Prostate gland (tissue), 2 donors: ENCODE data around the gene PAK1. TPM values are rescaled to one million over a fixed set of nuclear protein-coding genes. Genes with fewer than 3 reads are reported as not detected.
"Not testable (repeated sequence)": the region's sequence is repeated elsewhere in the genome, so short reads cannot be mapped to it uniquely, and the experiment has no call there.

Source experiments
- DNase-seq: peaks from one replicate; pipeline ENCODE4 v3.0.0-alpha.2; 2019; ENCODE audit warnings: low spot score
- H3K27ac ChIP-seq, 2 donors: fragments of 200-600 bp; sonication (generic); 2 replicates each; pipeline ENCODE4 v1.5.1; 2017 to 2019
- H3K27me3 ChIP-seq: fragments of 200-600 bp; sonication (generic); replicated peaks from 2 replicates; pipeline ENCODE4 v1.5.1; 2019; ENCODE audit not compliant: insufficient read depth
- H3K36me3 ChIP-seq, 2 donors: fragments of 200-600 bp; sonication (generic); 1 replicate in 1 of 2; 2 replicates in 1 of 2; pipeline versions ENCODE4 v1.5.1 to v1.8.1; 2017 to 2019
- H3K4me1 ChIP-seq: fragments of 200-600 bp; sonication (generic); replicated peaks from 2 replicates; pipeline ENCODE4 v1.5.1; 2019
- H3K4me3 ChIP-seq, 2 donors: fragments of 200-600 bp; sonication (generic); 2 replicates each; pipeline ENCODE4 v1.5.1; 2017 to 2019
- H3K9me3 ChIP-seq: fragments of 200-600 bp; sonication (generic); 2 replicates; pipeline ENCODE4 v1.5.1; 2017
- CTCF ChIP-seq, 4 experiments: fragments of 200-600 bp in 2 of 4; fragments of 450-650 bp in 2 of 4; sonication (generic) in 2 of 4; IDR thresholded peaks; 1 replicate in 3 of 4; 2 replicates in 1 of 4; pipeline ENCODE4 v1.5.1; 2016 to 2019; ENCODE audit warnings: antibody characterized with exemption in 4 of 4, mild to moderate bottlenecking in 2 of 4, moderate library complexity in 2 of 4
- POLR2A ChIP-seq: fragments of 450-650 bp; IDR thresholded peaks from one replicate; pipeline ENCODE4 v1.6.1; 2016; ENCODE audit warnings: antibody characterized with exemption, mild to moderate bottlenecking
- POLR2AphosphoS5 ChIP-seq: sonication (generic); formaldehyde crosslinking; IDR thresholded peaks from one replicate; pipeline ENCODE4 v1.6.1; 2017; ENCODE audit warnings: antibody characterized with exemption
- WGBS: methylation state at CpG from one replicate; pipeline ENCODE4 v1.1.5; 2018; 5-methylcytosine and 5-hydroxymethylcytosine counted together
- intact Hi-C: fragments of 100-400 bp; cut with DNase I; formaldehyde crosslinking; loops from one replicate; pipeline ENCODE4 v1.14.2; 2022
- total RNA-seq, 2 donors: library from RNA; depleted of rRNA; stranded (reverse); fragments of >200 nt; gene quantifications; one replicate each; pipeline ENCODE4 v1.1.0, GENCODE V29; 2016

The PAK1 gene
- total RNA-seq, 2 donors from 2014 or later: 39.6 to 61.7 TPM

DNA sequence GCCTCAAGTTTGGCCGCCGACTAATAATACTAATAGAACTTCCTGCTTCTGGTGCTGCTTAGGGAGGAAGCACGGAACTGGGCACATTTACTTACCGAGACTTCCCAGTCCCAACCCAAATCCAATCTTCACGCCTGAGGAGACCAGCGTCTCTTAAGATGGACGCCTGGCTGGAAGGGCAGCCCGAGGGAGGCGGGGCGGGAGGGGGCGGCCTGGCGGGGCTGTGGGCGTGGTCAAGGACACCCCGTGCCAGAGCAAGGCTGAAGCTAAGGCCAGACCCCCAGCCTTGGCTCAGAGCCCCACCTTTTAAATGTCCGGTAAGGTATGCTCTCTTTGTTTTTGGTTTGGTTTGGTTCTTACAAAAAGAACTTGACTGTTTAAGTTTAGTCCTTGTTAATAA lies 172.4 kb downstream of the PAK1 start, which contains the start of gene GDPD4:
TSS of gene GDPD4 (minus strand) at position 177 of the 400 bp plus-strand sequence. CDS start 16,549 bp downstream, outside the sequence.
- TF ChIP-seq CTCF (IDR thresholded peaks at IDR 0.05) (no peak), POLR2AphosphoS5 (no peak), POLR2A (no peak)
- no peak within 1 kb of the TSS for H3K4me3 ChIP-seq
- no peak within 1 kb of the TSS for H3K27ac ChIP-seq
- intact Hi-C loops: no loop called here
- no peak for DNase-seq
- no peaks in the 10 kb centered on the region for H3K36me3 ChIP-seq
- no peaks in the 10 kb centered on the region for H3K9me3 ChIP-seq
- WGBS: 92% methylated on average over 15 of the region's 15 CpGs
- no peaks in the 10 kb centered on the region for H3K27me3 ChIP-seq
- no peaks in the 10 kb centered on the region for H3K4me1 ChIP-seq

DNA sequence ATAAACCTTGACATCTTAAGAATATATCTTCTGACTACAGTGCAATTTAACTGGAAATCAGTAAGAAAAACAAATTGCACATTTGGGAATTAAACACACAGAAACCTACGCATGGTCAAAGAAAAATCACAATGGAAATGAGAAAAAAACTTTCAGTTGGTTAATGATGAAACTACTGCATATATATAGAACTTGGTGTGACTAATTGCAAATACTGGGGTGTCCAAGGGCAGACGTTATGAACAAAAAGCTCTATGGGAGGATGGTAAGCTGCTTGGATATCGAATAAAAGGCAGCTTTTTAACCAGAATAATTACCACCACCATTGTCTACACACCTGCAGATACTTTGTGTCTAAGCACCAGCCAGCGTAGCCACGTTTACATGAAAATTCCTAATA lies 173.2 kb downstream of the PAK1 start:
- no peak for DNase-seq
- intact Hi-C loops: no loop called here
- Histone ChIP-seq H3K4me1 (no peaks in the 10 kb centered on the region), H3K4me3 (no peak overlapping the region), H3K27me3 (no peaks in the 10 kb centered on the region), H3K36me3 (no peaks in the 10 kb centered on the region), H3K9me3 (no peaks in the 10 kb centered on the region), H3K27ac (no peak overlapping the region)
- TF ChIP-seq CTCF (IDR thresholded peaks at IDR 0.05): no peak
- no peak for TF ChIP-seq POLR2A
- TF ChIP-seq POLR2AphosphoS5: no peak
- WGBS: 57% methylated on average over 5 of the region's 5 CpGs

DNA sequence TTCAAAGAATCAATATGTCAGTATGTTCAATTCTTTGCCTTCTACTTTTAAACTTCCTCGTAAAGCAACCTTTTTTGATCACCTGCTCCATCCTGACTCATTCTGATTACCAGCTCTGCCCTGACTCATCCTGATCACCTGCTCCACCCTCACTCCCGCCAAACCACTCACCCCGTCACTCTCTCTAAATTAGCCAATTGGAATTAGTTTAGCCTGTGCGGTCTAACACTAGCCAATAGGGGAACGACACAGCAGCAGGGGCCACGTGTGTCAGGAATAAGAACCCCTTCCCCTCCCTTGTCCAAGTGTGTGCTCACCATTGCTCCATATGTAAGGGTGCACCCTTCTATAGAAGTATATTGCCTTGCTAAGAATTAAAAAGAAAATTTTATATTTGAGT lies 173.9 kb downstream of the PAK1 start:
- H3K4me3 ChIP-seq, intact Hi-C loops, H3K4me1 ChIP-seq, DNase-seq, H3K9me3 ChIP-seq, H3K27me3 ChIP-seq, H3K36me3 ChIP-seq, H3K27ac ChIP-seq: not testable (repeated sequence)
- 77% methylated on average over 6 of the region's 6 CpGs for WGBS

GRCh38 chr11:77299528-77299993 lies 174.3 kb downstream of the PAK1 start:
- no peaks in the 10 kb centered on the region for H3K9me3 ChIP-seq

DNA sequence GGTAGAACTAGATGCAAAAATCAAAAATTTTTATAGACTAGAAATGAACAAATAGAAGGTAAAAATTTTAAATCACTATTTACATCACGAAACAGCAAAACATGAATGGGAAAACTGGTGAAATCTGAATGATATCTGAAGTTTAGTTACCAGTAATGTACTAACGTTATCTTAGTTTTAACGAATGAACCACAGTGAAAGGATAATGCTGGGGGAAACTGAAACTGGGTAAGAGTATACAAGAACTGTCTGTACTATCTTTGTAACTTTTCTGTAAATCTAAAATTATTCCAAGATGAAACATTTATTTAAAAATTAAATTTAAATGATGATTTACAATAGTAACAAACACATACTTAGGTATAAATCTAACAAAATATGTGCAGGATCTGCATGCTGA lies 179.9 kb downstream of the PAK1 start:
- TF ChIP-seq POLR2A (no peak), CTCF (IDR thresholded peaks at IDR 0.05) (no peak), POLR2AphosphoS5 (no peak)
- 89% methylated on average over 3 of the region's 3 CpGs for WGBS
- intact Hi-C loops: no loop called here
- no peaks in the 10 kb centered on the region for H3K36me3 ChIP-seq
- H3K27me3 ChIP-seq: peaks cover under 1% of the 10 kb centered on the region
- no peak overlapping the region for H3K27ac ChIP-seq
- no peak for DNase-seq
- H3K4me1 ChIP-seq: no peaks in the 10 kb centered on the region
- no peak overlapping the region for H3K4me3 ChIP-seq
- H3K9me3 ChIP-seq: no peaks in the 10 kb centered on the region

More at GRCh38 chr11:77299528-77299993, 174.3 kb downstream of the PAK1 start:
- intact Hi-C loops: no loop called here
- 23% methylated on average over 2 of the region's 2 CpGs for WGBS
- Histone ChIP-seq H3K27ac (no peak overlapping the region), H3K27me3 (no peaks in the 10 kb centered on the region), H3K4me3 (no peak overlapping the region), H3K36me3 (no peaks in the 10 kb centered on the region), H3K4me1 (no peaks in the 10 kb centered on the region)
- TF ChIP-seq POLR2A (no peak), POLR2AphosphoS5 (no peak), CTCF (IDR thresholded peaks at IDR 0.05) (no peak)
- no peak for DNase-seq
